Retinal pigment epithelial cell (primary cell): ENCODE measurements around the gene RUNX2.

ENCODE experiments used
- DNase-seq: peaks from one replicate; pipeline ENCODE4 v3.0.0-alpha.2; 2010; ENCODE audit warnings: low read depth
- H3K4me3 ChIP-seq: 2 replicates; pipeline ENCODE4 v1.5.1; 2011; ENCODE audit warnings: mild to moderate bottlenecking, low read length, control low read depth, moderate library complexity
- CTCF ChIP-seq: conservative IDR thresholded peaks from 2 replicates; pipeline ENCODE4 v1.5.1; 2011; ENCODE audit warnings: low read depth, low read length, control low read depth, inconsistent platforms

The RUNX2 gene

DNA sequence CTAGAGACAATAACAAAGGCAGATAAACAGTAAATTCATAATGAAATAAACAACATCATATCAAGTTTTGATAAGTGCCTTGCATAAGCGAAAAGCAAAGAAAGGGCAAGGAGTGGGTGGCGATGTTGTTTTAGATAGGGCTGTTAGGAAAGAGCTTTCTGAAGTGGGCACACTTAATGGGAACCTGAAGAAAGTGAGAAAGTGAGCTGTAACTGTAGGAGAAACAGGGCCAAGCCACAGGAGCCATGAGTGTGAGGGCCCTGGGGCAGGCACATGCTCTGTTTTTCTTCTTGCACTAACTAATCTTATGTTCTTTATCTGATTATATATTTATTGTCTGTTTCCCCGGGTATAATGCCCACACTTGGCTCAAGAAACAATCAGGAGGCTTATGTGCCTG lies 243.0 kb downstream of the RUNX2 start:
- H3K4me3 ChIP-seq, result no peak overlapping the region
- DNase-seq, result peak; percentile 72
- no peak for TF ChIP-seq CTCF

DNA sequence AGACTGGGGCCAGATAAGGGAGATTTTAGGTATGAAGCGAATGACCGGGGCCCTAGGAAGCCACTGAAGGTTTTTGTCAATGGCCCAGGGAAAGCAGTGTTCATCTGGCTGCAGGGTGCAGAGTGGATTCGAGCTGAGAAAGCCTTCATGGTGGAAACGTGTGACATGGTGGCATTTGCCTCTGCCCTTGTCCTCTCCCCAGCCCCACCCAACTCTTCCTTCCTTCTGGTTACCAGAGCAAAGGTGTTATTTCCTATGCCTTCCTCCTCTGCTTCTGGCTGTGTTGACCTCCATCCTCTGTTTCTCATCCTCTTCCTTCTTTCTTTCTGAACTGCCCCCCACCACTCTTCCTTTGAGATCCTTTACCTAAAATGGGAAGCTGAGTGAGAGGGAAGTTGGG lies 244.7 kb downstream of the RUNX2 start:
- TF ChIP-seq CTCF, result no peak
- no peak for DNase-seq
- H3K4me3 ChIP-seq, result no peak overlapping the region

DNA sequence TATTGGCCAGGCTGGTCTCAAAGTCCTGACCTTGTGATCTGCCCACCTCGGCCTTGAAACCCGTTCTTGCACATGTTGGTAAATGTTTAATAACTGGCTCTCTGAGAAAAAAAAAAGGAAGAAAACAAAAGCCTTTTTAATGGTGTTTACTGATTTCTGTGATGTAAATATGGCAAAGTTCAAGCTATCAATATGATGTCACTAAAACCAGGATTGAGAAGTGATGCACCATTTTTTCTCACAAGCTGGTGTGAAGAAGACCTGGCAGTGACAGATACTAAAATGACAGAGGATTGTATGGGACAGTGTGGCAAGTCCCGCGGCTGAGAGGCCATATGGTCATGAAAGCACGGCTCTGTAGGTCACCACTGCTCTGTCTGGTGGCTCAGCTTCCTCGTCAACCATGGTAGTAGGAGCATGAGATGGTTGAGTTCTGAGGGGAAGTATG lies 245.9 kb downstream of the RUNX2 start:
- no peak for DNase-seq
- no peak overlapping the region for H3K4me3 ChIP-seq
- no peak for TF ChIP-seq CTCF

DNA sequence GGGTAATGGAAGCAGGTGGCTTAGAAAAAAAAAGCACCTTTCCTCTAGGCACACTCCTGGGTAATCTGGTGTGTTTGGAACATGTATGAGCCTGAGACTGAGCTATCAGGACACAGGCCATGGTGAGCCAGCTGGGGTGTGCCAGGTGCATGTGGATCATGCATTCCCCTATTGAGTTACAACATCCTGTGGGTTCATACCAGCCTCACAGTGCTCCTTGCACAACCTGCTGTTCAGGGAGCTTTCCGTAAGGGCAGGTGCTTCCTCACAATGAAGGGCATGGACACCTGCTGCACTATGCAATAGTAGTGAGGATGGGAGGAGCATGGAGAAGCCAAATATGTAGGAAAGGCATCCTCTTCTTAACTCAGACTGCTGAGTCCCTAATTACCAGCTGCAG lies 246.8 kb downstream of the RUNX2 start:
- TF ChIP-seq CTCF, result no peak
- H3K4me3 ChIP-seq, result no peak overlapping the region
- no peak for DNase-seq

- TF ChIP-seq CTCF, result no peak
- no peak overlapping the region for H3K4me3 ChIP-seq
- no peak for DNase-seq
Observed at GRCh38 chr6:45576648-45577624, 248.8 kb downstream of the RUNX2 start.

- DNase-seq, result no peak
- TF ChIP-seq CTCF, result no peak
- H3K4me3 ChIP-seq, result no peak overlapping the region
Observed at GRCh38 chr6:45577836-45578504, 249.8 kb downstream of the RUNX2 start.
